GM18505 (cell line): ENCODE measurements around the gene GFRA1.
"Not testable (repeated sequence)": the region's sequence is repeated elsewhere in the genome, so short reads cannot be mapped to it uniquely, and the experiment has no call there.

Experiments used
- ATAC-seq: cut with Tn5 transposase; IDR thresholded peaks from one replicate; pipeline ENCODE4 v1.9.1; 2021; ENCODE audit not compliant: unreplicated experiment
- POLR2A ChIP-seq: IDR thresholded peaks from 4 replicates; pipeline ENCODE4 v1.6.1; 2011; ENCODE audit warnings: borderline replicate concordance; ENCODE audit not compliant: insufficient read depth, insufficient read length; ENCODE audit errors: extremely low read depth

Gene GFRA1

DNA sequence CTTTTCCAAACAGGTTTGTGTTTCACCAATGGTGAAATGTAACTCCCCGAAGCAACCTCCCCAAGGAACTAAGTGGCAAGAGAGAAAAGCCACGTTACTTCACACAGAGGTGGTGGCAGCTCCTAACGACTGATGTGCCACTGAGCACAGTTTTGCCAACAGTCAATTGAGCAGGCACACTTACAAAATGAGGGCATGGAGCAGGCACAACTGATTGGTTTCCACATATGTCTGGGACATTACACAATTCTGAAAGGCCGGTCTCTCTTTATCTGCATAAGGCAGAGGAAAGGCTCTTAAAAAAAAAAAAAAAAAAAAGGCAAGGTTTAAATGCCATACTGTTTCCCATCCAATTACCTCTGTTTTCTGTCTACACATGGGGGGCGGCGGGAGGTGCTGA, 86.7 kb downstream of the GFRA1 start:
- ATAC-seq, result no peak
- no peak for TF ChIP-seq POLR2A

DNA sequence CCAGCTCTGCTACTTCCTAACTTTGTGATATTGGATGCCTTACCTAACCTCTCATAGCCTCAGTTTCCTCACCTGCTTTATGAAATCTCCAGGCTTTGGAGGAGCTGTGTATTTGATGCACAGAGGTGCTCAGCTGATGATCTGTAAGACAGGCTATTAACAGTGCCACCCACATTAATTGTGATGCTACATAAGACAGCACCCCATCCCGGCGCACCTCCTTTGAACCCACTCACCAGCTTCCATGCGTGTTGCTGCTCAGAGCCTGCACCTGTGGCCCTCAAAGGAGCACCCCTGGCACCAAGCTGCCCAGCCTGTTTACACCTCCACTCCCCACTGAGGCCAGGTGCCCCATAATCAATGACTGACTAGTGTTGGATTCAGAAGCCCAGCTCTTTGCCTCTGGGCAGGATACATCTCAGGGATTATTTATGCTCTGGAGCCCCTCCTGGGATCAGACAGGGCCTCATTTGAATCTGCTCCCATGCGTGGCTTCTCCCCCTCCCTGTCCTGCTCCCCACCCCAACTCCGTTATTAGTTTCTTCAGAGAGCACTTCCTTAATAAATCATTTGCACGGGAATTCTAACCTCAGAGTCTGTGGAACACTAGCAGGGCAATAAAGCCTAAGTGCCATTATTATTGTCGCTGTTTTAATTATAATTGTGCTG, 87.7 kb downstream of the GFRA1 start:
- ATAC-seq, result no peak
- no peak for TF ChIP-seq POLR2A

DNA sequence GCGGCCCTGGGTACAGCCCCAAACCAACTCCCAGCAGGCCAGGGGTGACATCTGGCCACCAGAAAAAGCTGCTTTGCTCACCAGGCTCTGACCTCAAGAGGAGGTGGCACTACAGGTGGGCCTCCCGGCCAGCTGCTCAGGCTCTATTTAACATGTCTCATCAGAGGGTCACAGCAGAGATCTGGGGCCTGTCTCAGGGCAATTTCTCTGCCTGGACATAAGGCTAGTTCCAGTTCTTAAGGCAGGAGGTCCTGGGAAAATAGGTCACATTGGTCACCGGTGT, 88.6 kb downstream of the GFRA1 start:
- ATAC-seq, result no peak
- no peak for TF ChIP-seq POLR2A

DNA sequence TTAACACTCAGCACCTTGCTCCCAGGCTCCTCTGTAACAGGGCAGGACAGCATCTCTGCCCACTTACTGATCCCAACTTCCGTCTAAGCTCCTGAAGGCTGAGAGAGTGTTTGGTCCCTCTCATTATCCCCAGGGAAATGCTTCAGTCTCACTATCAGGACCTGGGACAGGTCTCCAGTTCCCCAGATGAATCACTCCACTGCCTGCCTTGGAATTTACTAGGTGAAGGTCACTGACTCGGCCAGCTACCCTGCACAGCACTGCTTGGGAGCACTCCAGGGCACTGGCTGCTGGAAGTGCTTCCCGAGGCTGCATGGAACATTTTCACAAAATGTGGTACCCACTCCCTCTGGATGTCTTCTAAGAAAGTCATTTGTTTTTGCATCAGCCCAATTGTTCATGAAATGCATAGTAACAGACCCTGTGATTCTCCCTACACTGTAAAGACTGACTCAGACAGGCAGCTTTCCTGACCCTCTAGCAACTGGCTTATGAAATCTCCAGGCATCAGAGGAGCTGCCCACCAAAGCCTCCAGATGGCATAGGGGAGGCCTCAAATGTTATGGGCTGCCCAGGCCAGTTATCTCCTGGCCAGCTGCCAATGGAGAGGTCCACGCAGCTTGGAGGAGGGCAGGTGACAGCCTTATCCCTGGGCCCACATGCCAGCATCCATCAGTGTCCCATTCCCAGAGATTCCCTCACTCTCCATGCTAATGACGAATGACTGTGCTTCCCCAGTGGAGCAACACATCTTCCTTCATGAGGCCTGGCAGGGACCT, 89.1 kb downstream of the GFRA1 start:
- no peak for ATAC-seq
- TF ChIP-seq POLR2A, result no peak

GRCh38 chr10:116182426-116182825, 90.6 kb downstream of the GFRA1 start:
- ATAC-seq, result no peak
- TF ChIP-seq POLR2A, result no peak

- ATAC-seq, result no peak
- TF ChIP-seq POLR2A, result no peak
Measured at GRCh38 chr10:116178086-116178605, 94.9 kb downstream of the GFRA1 start.

GRCh38 chr10:116175231-116175630, 97.8 kb downstream of the GFRA1 start:
- no peak for TF ChIP-seq POLR2A
- ATAC-seq, result no peak

GRCh38 chr10:116171505-116171904, 101.5 kb downstream of the GFRA1 start:
- no peak for ATAC-seq
- no peak for TF ChIP-seq POLR2A

DNA sequence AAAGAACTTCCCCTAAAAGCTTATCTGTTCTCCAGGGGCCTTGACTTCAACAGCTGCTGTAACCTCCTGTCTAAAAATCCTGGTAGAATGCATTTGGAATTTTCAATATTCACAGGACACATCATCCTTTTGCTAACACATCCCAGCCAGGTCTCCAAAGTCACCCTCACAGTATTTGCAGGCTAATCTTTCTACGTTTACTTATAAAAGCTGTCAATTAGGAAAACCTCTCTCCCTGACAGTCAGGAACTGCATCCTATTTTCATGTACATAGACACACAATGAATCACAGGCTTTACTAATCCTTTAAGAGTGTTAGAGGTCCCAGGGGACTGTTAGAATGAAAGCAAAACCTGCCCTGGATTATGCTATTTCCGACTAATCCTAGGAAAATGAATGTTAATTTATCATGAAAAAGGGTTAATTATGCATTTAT, 102.2 kb downstream of the GFRA1 start:
- ATAC-seq, result no peak
- no peak for TF ChIP-seq POLR2A

DNA sequence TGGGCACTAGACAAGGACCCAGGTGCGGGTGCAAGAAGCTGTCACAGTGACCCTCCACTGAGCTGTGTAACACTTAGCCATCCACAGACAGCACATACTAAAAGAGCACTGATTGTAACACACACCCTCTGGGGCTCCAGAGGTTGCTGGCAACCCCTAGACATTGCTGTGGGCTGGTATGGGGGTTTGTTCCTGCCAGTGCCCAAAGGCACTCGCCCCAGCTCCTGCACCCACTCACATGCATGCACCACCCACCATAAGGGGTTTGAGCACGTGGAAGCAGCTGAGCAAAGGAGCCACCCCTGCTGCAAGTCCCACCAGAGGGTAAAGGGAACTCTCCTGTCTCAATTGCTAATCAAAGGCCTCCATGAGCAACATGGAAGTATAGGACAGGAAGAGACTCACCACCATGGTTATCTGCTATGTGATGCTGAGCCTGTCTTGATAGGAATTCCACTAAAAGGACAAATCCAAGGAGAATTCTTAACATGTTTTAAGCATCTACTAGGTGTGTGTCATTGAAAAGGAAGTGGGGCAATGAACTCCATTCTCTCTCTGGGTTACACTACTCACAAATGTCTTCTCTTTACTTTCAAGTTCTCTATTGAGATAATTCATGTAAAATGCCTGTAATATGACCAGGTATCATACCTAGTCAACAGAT, 103.1 kb downstream of the GFRA1 start:
- no peak for TF ChIP-seq POLR2A
- ATAC-seq, result no peak

- TF ChIP-seq POLR2A, result no peak
- ATAC-seq, result no peak
Measured at GRCh38 chr10:116168745-116169144, 104.3 kb downstream of the GFRA1 start.

- no peak for ATAC-seq
Measured at GRCh38 chr10:116168329-116168728, 104.7 kb downstream of the GFRA1 start.

GRCh38 chr10:116165941-116166340, 107.1 kb downstream of the GFRA1 start:
- not testable (repeated sequence) for ATAC-seq

More at GRCh38 chr10:116168329-116168728, 104.7 kb downstream of the GFRA1 start:
- no peak for TF ChIP-seq POLR2A

- TF ChIP-seq POLR2A, result no peak
Measured at GRCh38 chr10:116164291-116164690, 108.7 kb downstream of the GFRA1 start.

More at GRCh38 chr10:116164291-116164690, 108.7 kb downstream of the GFRA1 start:
- no peak for ATAC-seq
